ENCODE data around the gene NLRP3. TPM values are rescaled to one million over a fixed set of nuclear protein-coding genes. Genes with fewer than 3 reads are reported as not detected.
A peak's percentile ranks its signal among the peaks of the same experiment; 100 is the strongest.
"Not testable (repeated sequence)": the region's sequence is repeated elsewhere in the genome, so short reads cannot be mapped to it uniquely, and the experiment has no call there.

The NLRP3 gene
- total RNA-seq, 1 experiment from 2014 or later = 0.57 TPM

DNA sequence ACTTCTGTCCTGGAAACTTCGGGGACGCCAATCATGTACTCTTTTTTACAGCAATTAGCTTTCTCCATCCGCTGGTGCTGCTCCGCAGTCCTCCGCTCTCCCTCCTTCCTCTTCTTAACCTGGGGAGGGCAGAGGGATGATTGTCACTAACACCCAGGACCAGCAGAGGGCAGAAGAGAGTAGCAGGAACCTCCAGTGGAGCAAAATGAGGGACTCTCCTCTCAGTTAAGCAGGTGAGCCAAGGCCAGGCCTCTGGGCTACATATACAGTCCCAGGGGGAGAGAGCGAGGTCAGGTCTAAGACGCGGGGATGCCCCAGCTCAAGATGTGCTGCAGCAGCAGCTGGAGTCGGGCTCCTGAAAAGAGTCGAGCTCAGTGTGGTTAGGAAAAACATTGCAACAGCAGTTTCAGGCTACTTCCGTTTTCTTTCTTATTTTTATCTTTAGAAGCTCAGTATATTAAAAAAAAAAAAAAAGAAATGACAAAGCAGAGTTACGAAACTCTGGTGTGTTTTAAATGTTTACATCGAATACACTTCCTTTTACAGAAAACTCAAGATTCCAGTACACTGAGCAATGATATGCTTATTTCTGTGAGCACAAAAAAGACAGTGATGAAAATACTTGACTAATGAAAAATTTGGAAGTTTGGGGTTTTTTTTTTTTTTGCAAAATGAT is 25.7 kb upstream of the NLRP3 start:
- DNase-seq (ENCODE audit: low read depth) = peak; percentile 68

DNA sequence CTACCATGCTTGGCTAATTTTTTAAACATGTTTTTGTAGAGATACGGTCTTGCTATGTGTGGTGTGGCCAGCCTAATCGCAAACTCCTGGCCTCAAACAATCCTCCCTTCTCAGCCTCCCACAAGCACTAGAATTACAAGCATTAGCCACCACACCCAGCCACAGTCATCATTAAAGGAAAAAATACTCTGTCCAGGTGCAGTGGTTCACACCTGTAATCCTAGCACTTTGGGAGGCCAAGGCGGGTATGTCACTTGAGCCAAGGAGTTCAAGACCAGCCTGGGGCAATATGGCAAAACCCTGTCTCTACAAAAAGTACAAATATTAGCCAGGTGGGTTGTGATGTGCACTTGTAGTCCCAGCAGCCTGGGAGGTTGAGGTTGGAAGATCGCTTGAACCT is 25.0 kb upstream of the NLRP3 start:
- no peak for DNase-seq (ENCODE audit: low read depth)

DNA sequence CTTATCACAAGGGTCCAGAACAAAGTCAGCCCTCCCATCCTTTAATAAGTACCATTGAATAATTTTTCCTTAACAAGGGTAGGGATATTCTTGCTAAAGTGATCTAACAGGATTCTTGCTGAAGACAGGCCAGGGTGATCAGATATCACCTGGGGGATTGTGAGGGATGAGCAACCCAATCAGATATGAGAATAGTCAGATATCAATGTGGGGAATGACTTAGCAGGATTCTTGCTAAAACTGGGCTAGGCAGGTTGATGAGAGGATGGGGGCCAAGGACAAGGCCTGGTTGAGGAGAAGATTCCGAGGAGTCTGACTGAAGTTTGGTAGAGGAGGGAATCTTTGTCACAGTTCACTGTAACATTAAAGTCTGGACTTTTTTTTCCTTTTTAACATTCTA is 23.9 kb upstream of the NLRP3 start:
- DNase-seq (ENCODE audit: low read depth) = no peak

DNA sequence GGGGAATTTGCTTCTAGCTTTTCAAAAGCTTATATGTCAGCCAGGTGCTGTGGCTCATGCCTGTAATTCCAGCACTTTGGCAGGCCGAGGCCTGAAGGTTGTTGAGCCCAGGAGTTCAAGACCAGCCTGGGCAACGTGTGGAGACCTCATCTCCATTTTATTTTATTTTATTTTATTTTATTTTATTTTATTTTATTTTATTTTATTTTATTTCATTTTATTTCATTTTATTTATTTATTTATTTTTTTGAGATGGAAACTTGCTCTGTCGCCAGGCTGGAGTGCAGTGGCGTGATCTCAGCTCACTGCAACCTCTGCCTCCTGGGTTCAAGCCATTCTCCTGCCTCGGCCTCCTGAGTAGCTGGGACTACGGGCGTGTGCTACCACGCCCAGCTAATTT is 20.9 kb upstream of the NLRP3 start:
- not testable (repeated sequence) for DNase-seq (ENCODE audit: low read depth)

DNA sequence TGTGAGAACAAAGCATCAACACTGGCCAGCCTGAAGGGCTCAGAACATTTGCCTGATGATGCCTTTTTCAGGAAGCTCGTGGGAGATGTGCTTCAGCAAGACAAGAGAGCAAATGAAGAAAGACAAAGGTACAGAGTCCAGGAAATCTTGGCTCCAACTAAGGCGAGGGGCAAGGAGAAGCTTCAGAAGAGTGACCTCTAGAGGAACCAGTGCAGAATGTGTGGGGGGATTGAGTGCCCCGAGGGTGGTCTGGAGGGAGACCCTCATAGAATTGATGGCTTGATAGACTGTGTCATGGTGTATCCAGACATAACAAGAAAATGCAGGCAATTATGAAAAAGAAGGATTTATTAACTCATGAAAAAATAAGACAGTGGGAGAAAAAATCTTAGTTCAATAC is 15.3 kb upstream of the NLRP3 start:
- DNase-seq (ENCODE audit: low read depth) = no peak

DNA sequence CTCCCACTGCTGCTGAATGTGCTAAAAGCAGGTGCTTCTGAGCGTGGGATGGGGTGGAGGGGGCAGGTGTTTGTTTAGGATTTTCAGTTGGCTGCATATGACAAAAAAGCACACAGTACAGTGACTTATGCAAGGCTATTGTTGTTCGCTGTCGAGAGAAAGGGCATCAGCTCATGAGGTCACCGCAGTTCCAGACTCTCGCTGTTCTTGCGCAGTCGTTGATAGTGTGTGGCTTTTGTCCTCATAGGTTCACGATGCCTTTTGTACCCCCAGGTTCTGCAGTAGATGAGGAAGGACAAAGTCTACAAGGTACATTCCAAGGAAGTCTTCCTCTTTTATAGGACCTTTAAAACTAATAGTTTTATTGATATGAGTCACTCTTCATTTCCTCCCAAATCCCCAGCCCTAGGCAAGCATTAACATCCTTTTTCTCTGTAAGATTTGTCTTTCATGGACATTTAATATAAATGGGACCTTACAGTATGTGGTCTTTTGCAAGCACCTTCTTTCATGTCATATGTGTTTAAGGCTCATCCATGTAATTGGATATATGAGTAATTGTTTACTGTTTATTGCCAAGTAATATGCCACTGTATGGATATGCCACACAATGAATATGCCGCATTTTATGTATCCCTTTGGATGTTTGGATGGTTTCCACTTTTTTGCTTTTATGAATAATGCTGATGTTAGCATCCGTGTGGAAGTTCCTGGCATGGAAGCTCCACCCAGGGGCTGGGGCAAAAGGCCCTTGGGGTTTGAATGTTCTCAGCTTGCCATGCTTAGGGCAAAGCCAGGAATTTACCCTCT is 14.5 kb upstream of the NLRP3 start:
- no peak for DNase-seq (ENCODE audit: low read depth)

DNA sequence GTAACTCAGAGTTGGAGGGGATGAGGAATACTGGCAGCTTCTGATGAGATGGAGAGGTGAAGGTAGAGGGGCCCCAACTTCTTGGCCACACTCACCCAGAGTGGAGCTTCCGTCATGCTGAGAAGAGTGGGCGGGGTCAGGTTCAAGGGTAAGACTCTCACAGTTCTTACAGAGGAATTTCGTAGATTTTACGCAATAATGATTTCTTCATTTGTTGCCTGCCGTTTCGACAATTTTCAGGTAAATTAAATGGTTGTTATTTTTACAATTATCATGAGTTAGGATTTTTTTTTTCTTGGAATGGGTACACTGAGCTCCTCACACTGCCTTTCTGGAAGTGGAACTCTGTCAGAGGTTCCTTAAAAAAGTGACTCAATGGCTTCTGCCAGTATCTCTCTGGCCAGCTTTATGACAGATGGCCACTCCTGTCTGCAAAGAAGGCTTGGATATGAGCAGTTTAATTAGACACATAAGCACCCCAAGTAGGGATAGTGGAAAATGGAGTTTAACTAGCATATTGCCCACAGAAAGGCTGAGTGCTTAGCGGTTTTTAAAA is 13.8 kb upstream of the NLRP3 start:
- DNase-seq (ENCODE audit: low read depth) = no peak

DNA sequence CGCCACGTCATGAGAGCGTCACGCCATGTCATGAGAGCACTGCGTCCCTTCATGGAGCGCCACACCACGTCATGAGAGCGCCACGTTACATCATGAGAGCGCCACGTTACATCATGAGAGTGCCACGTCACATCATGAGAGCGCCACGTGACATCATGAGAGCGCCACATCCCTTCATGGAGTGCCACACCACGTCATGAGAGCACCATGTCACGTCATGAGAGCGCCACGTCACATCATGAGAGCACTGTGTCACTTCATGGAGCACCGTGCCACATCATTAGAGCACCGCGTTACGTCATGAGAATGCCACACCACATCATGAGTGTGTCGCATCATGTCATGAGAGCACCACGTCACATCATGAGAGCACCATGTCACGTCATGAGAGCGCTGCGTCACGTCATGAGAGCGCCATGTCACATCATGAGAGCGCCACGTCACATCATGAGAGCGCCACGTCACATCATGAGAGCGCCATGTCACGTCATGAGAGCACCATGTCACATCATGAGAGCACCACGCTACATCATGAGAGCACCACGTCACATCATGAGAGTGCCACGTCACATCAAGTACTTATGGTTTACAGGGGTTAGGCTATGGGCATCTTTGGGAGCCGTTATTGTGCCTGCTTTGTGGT is 9.8 kb upstream of the NLRP3 start:
- DNase-seq (ENCODE audit: low read depth) = no peak

DNA sequence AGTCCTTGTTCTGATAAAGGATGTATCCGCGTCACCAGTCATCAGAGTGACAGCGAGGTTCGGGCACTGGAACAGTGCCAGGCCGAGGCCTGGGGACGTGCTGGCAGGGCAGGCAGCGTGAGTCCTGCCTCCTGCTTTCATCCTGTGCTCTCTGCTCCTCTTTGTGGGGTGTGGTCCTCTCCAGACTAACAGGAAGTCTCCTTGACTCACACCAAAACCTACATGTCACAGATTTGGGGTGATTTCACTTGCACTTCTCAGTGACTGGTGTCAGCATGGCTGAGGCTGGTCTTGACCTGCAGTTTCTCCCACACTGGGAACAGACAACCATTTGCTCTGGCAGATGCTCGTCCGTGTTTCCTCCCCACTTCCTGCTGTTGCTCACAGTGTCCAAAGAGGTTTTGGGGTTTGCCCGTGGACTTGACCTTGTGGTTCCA is 8.8 kb upstream of the NLRP3 start:
- no peak for DNase-seq (ENCODE audit: low read depth)

DNA sequence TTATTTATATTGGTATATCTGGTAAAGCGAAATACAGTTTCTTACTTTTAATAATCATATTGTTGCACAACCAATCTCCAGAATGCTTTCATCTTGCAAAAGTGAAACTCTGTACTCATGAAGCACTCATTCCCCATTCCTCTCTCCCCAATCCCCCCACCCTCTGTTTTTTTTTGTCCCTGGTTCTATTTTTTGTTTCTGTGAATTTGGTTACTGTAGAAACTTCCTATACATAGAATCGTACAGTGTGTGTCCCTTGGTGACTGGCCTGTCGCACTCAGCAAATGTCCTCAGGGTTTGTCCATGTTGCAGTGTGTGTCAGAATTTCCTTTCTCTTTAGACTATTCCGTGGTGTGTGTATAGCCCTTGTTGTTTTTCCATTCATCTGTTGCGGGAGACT is 7.9 kb upstream of the NLRP3 start:
- DNase-seq (ENCODE audit: low read depth) = no peak

DNA sequence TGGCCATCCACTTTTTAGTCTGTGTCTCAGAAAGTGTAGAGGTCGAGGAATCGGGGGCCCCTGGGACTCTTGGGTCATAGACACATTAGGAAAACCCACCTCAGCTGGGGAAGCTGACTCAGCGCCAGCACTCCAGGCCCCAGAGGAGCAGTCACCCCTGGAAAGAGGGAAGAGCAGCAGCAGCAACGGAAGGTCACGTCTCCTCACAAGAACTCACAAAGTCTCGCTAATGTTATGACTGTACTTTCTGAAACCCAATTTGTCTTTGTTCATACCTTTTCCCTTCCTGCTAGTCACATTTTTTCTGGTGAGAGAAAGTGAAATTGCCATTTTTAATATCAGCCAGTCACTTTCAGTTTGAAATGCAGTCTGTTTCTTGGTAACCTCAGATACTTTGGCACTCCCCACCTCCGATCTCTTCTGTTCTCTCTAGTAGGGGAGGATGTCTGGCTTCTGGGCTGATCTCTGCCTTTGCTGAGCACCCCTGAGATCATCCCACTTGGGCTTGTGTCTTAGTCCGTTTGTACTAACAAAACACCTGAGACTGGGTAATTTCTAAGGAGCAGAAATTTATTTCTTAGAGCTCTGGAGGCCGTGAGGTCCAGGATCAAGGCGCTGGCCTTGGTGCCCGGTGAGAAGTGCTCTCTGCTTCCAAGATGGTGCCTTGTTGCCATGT is 6.0 kb upstream of the NLRP3 start:
- DNase-seq (ENCODE audit: low read depth) = no peak

DNA sequence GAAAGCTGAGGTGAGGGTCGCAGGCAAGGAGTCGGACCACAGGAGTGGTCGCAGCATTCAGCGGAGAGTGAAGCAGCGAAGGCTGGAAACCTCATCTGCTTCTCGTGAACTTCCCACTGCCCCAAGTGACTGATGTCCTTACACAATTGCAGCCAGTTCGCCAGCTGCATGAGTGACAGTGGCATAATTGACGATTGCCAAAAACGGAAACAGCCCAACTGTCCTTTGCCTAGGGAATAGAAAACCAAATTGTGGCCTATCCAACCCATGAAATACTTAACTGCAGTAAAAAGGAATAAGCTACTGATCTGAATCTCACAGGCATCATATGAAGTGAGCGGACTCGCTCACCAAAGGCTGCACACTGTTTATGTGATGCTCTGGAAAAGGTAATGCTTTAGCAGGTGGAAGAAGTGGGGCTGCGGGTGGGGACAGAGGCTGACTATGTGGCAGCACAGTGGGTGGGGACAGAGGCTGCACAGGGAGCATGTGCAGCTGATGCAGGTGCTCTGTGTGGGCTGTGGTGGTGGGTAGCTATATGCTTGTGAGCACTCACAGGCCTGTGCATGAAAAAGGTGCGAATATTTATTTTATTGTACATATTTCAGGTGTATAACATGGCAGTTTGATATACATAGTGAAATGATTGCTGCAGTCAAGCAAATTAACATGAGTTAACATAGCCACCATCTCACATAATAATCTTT is 4.2 kb upstream of the NLRP3 start:
- no peak for DNase-seq (ENCODE audit: low read depth)

DNA sequence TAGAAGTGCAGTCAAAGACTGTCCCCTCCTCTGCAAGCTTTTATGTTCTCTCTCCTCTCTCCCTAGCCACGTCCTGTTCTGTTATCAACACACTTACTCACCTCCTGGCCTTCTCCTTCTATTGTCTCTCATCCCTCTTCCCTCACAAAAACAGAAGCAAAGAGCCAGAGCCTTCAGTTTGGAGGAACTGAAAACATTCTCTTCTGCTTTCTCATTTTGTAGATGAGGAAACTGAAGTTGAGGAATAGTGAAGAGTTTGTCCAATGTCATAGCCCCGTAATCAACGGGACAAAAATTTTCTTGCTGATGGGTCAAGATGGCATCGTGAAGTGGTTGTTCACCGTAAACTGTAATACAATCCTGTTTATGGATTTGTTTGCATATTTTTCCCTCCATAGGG is 1.9 kb downstream of the NLRP3 start:
- DNase-seq (ENCODE audit: low read depth) = no peak

DNA sequence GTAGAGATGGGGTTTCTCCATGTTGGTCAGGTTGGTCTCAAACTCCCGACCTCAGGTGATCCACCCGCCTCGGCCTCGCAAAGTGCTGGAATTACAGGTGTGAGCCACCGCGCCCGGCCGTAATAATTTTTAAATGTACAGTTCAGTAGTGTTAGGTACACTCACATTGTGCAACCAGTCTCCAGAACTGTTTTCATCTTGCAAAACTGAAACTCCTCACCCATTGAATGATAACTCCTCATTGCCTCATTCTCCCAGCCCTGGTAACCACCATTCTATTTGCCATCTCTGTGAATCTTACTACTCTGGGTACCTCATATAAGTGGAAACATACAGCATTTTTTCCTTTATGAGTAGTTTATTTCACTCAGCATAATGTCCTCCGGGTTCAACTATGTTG is 3.4 kb downstream of the NLRP3 start:
- DNase-seq (ENCODE audit: low read depth) = no peak

DNA sequence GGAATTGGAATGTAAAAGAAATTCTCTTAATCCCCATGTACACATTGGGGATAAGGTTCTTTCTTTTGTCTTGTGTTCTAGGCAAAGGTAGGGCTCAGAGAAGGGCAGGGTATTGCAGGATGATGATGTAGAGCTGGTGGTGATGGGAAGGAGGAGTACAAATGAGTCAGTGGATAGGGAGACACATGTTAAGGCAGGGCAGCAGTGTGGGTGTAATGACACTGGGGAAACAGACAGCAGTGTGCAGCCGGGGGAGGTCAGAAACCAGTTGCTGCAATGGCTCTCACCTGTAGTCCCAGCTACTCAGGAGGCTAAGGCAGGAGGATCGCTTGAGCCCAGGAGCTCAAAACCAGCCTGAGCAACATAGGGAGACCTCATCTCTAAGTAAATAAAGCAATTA is 5.1 kb downstream of the NLRP3 start:
- no peak for DNase-seq (ENCODE audit: low read depth)

DNA sequence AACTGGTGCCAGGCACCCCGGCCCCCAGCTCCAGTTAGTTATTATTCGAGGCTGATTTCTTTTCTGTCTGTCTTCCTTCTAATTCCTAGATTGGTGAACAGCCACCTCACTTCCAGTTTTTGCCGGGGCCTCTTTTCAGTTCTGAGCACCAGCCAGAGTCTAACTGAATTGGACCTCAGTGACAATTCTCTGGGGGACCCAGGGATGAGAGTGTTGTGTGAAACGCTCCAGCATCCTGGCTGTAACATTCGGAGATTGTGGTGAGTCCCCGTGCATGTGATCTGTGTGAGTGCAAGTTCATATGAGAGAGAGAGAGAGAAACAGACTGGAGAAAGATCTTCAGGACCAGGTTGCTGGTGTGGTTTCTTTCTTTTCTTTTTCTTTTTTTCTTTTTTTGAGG is 13.5 kb downstream of the NLRP3 start:
- DNase-seq (ENCODE audit: low read depth) = peak; percentile 21

DNA sequence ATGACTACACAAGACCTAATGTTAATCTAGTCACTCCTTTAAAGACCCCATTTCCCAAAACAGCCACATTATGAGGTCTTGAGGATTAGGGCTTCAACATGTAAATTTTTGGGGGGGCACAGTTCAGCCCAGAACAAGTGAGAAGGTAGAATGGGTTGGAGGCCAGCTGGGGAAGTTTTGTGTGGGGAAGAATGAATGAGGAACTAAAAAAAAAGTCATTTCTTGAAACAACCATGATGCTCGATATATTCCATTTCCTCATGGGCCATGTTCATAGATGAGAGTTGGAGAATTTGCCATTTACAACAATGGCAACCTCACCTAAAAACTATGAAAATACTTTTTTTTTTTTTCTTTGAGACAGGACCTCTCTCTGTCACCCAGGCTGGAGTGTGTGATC is 14.5 kb downstream of the NLRP3 start:
- DNase-seq (ENCODE audit: low read depth) = no peak

DNA sequence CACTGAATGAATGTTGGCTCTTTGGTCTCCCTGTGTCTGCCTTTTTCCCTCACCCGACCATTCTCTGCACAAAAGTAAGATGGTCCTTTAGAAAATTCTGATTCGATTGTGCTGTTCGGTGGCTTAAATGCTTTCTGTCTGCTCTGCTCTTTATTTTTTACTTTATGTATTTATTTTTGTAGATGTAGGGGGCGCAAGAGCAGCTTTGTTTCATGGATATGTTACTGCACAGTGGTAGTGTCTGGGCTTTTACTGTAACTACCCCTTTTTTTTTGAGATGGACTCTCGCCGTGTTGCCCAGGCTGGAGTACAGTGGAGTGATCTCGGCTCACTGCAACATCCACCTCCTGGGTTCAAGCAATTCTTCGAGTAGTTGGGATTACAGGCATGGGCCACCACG is 15.7 kb downstream of the NLRP3 start:
- DNase-seq (ENCODE audit: low read depth) = no peak

DNA sequence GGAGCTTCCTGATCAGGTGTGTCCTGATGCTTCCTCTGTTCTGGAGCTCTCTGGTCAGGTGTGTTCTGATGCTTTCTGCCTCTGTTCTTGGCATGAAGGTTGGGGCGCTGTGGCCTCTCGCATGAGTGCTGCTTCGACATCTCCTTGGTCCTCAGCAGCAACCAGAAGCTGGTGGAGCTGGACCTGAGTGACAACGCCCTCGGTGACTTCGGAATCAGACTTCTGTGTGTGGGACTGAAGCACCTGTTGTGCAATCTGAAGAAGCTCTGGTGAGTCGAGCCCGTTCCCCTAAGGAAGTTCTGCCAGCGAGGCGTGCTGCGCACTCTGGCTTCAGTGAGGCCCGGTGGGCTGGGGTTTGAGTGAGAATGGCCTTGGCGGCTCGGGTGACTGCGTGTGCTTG is 18.0 kb downstream of the NLRP3 start:
- no peak for DNase-seq (ENCODE audit: low read depth)

DNA sequence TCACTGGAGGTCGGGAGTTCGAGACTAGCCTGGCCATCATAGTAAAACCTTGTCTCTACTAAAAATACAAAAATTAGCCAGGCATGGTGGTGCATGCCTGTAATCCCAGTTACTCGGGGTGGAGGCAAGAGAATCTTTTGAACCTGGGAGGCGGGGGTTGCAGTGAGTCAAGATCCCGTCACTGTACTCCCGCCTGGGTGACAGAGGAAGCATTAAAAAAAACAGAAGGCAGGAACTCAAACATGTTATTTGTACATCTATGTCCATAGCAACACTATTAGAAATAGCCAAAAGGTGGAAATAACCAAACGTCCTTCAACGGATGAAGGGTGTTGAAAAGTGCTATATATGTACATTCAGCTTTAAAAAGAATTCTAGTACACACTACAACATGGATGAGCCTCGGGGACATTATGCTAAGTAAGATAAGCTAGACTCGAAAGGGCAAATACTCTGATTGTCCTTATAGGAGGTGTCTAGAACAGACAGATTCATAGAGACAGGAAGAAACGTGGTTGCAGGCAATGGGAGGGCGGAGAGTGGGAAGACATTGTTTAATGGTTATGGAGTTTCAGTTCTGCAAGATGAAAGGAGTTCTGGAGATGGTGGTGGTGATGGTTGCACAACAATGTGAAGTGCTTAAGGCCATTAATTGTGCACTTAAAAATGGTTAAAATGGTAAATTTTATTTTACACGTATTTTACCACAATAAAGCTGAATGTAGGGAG is 19.2 kb downstream of the NLRP3 start:
- DNase-seq (ENCODE audit: low read depth) = no peak

DNA sequence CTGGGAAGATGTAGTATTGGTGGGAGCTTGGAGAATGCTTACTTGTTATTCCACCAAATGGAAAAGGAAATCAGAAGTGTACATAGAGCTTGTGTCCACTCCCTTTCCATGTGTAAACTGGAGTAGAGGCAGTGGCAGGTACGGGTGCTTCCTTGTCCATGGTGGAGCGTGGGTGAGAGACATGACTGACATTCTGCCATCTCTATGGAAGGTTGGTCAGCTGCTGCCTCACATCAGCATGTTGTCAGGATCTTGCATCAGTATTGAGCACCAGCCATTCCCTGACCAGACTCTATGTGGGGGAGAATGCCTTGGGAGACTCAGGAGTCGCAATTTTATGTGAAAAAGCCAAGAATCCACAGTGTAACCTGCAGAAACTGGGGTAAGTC is 19.8 kb downstream of the NLRP3 start:
- no peak for DNase-seq (ENCODE audit: low read depth)

Measured in LHCN-M2 (cell line).